ENCODE results near the gene WASF2. TPM values are rescaled to one million over a fixed set of nuclear protein-coding genes. Genes with fewer than 3 reads are reported as not detected.

The WASF2 gene
- total RNA-seq, 1 donor from 2014 or later = 189 TPM

GRCh38 chr1:27448982-27449381 is 41.0 kb downstream of the WASF2 start:
- Mint-ChIP-seq H3K27ac (ENCODE audit: unreplicated experiment) (no peak overlapping the region), H3K4me1 (ENCODE audit: unreplicated experiment) (peaks cover 15% of the 10 kb centered on the region), H3K36me3 (ENCODE audit: unreplicated experiment) (peaks cover 15% of the 10 kb centered on the region), H3K27me3 (ENCODE audit: unreplicated experiment) (no peaks in the 10 kb centered on the region), H3K4me3 (ENCODE audit: unreplicated experiment) (no peak overlapping the region), H3K9me3 (ENCODE audit: unreplicated experiment) (no peaks in the 10 kb centered on the region)
- no peak for TF ChIP-seq CTCF (IDR thresholded peaks at IDR 0.05)
- no peak for DNase-seq (ENCODE audit: extremely low spot score, unreplicated experiment)

DNA sequence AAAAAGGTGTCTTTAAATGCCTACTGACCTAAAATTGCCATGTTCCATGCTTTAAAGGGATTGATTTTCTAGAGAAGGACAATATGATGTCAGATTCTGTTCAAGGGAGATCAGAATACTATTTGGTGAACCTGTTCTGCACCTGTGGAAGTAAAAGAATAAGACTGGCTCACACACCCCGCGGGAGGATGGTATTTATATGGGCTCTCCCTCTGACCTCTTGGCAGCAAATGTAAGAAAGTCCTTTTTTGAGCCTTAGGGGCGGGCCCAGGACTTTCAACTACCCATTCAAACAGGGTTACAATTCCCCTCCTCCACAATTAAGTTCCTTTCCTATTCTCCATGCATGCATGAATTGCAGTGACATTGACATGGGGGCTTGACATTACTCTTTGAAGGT is 42.1 kb downstream of the WASF2 start:
- no peaks in the 10 kb centered on the region for H3K9me3 Mint-ChIP-seq (ENCODE audit: unreplicated experiment)
- H3K4me1 Mint-ChIP-seq (ENCODE audit: unreplicated experiment) = peaks cover 15% of the 10 kb centered on the region
- no peak for TF ChIP-seq CTCF (IDR thresholded peaks at IDR 0.05)
- no peaks in the 10 kb centered on the region for H3K27me3 Mint-ChIP-seq (ENCODE audit: unreplicated experiment)
- no peak overlapping the region for H3K27ac Mint-ChIP-seq (ENCODE audit: unreplicated experiment)
- H3K4me3 Mint-ChIP-seq (ENCODE audit: unreplicated experiment) = no peak overlapping the region
- DNase-seq (ENCODE audit: extremely low spot score, unreplicated experiment) = no peak
- H3K36me3 Mint-ChIP-seq (ENCODE audit: unreplicated experiment) = peaks cover 15% of the 10 kb centered on the region

DNA sequence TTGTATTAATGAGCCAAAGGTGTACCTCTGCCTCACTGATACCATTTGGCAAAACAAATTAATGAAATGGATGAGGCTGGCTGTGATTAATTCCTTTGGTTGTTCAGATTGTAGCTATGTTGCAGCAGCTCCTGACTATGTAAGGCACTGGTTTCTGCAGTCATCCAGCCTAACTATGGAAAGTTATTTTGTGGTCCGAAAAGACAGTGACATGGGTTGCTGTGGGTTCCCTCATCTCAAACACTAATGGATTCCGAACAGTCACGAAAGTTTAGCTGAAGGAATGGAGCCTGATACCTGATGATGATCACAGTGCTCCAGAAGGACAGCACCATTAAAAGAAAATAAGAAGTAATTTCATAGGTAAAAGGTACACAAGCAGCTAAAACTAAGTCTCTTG is 42.6 kb downstream of the WASF2 start:
- no peak for TF ChIP-seq CTCF (IDR thresholded peaks at IDR 0.05)
- H3K4me3 Mint-ChIP-seq (ENCODE audit: unreplicated experiment) = no peak overlapping the region
- H3K27ac Mint-ChIP-seq (ENCODE audit: unreplicated experiment) = no peak overlapping the region
- H3K9me3 Mint-ChIP-seq (ENCODE audit: unreplicated experiment) = no peaks in the 10 kb centered on the region
- no peaks in the 10 kb centered on the region for H3K27me3 Mint-ChIP-seq (ENCODE audit: unreplicated experiment)
- peaks cover 15% of the 10 kb centered on the region for H3K4me1 Mint-ChIP-seq (ENCODE audit: unreplicated experiment)
- H3K36me3 Mint-ChIP-seq (ENCODE audit: unreplicated experiment) = peaks cover 15% of the 10 kb centered on the region
- no peak for DNase-seq (ENCODE audit: extremely low spot score, unreplicated experiment)

DNA sequence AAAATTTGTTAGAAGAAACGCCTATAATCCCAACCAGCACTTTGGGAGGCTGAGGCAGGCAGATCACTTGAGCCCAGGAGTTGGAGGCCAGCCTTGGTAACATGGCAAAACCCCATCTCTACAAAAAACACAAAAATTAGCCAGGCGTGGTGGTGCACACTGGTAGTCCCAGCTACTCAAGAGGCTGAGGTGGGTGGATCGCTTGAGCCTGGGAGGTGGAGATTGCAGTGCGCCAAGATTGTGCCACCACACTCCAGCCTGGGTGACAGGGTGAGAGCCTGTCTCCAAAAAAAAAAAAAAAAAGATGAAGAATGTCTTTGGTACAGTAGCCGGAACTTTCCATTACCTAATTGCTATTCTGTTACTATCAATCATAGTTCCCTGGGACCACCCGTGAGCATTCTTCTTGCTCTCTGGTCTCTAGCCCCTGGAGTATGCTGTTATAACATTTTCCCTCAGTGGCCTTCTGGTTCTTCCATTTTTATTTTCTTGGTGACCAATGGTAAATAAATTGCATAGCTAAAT is 43.4 kb downstream of the WASF2 start:
- H3K36me3 Mint-ChIP-seq (ENCODE audit: unreplicated experiment) = peaks cover 15% of the 10 kb centered on the region
- no peak overlapping the region for H3K4me3 Mint-ChIP-seq (ENCODE audit: unreplicated experiment)
- H3K9me3 Mint-ChIP-seq (ENCODE audit: unreplicated experiment) = no peaks in the 10 kb centered on the region
- no peak overlapping the region for H3K27ac Mint-ChIP-seq (ENCODE audit: unreplicated experiment)
- H3K4me1 Mint-ChIP-seq (ENCODE audit: unreplicated experiment) = peaks cover 15% of the 10 kb centered on the region
- TF ChIP-seq CTCF (IDR thresholded peaks at IDR 0.05) = no peak
- no peaks in the 10 kb centered on the region for H3K27me3 Mint-ChIP-seq (ENCODE audit: unreplicated experiment)
- no peak for DNase-seq (ENCODE audit: extremely low spot score, unreplicated experiment)

DNA sequence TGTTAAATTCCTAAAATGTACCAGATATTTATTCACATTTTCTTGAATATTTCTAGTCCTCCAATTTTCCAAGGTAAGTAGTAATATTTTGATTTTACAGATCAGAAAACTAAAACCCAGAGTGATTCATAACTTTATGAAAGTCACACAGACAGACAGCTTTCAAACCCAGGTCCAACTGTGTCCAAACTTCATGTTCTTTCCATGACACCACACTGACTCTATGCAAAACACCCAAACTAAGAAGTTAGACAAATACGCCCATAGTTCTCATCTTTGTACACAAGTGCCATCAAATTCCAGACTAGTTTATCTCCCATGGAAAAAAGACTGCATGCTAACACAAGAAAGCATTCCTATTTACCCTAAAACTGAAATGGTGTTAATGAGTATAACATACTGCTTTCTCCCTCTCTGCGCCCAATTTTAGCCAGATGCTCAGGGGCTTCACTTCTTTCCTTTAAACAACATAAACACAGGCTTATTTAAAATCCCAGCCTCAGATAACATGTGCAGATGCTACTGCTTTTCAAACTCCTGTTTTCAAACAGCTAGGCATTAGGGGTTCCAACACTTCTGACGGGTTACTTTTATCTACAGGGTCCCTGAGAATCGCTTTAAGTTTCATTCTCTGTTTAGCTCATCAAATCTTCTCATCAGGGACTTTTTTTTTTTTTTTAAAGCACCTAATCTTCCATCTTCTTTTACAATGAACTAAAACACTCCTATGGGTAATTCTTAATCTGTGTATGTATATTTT is 44.6 kb downstream of the WASF2 start:
- DNase-seq (ENCODE audit: extremely low spot score, unreplicated experiment) = no peak
- H3K27ac Mint-ChIP-seq (ENCODE audit: unreplicated experiment) = peak overlapping the region; percentile 61
- H3K9me3 Mint-ChIP-seq (ENCODE audit: unreplicated experiment) = no peaks in the 10 kb centered on the region
- no peaks in the 10 kb centered on the region for H3K27me3 Mint-ChIP-seq (ENCODE audit: unreplicated experiment)
- peaks cover 12% of the 10 kb centered on the region for H3K4me1 Mint-ChIP-seq (ENCODE audit: unreplicated experiment)
- TF ChIP-seq CTCF (IDR thresholded peaks at IDR 0.05) = no peak
- H3K4me3 Mint-ChIP-seq (ENCODE audit: unreplicated experiment) = no peak overlapping the region
- peaks cover 13% of the 10 kb centered on the region for H3K36me3 Mint-ChIP-seq (ENCODE audit: unreplicated experiment)

All from osteocyte (in vitro differentiated cells).